Keratinocyte (primary cell): ENCODE data around the gene HHATL. TPM values are rescaled to one million over a fixed set of nuclear protein-coding genes. Genes with fewer than 3 reads are reported as not detected.

Source experiments
- DNase-seq: peaks from one replicate; pipeline ENCODE4 v3.0.0-alpha.2; 2011; ENCODE audit warnings: low read depth, missing footprints, low spot score
- FAIRE-seq: peaks from 2 replicates; lab custom pipeline; 2011; peaks lifted over from hg19 to GRCh38; lab: Jason Lieb, UNC
- H2AFZ ChIP-seq: 2 replicates; pipeline ENCODE4 v1.6.0; 2012; ENCODE audit warnings: low read length, control low read depth, inconsistent platforms; ENCODE audit not compliant: control insufficient read depth
- H3K27ac ChIP-seq: 2 replicates; pipeline ENCODE4 v1.5.1; 2011; ENCODE audit warnings: low read length; ENCODE audit not compliant: control insufficient read depth, insufficient read depth
- H3K27me3 ChIP-seq: 3 replicates; pipeline ENCODE4 v1.6.0; 2011; ENCODE audit warnings: low read length; ENCODE audit not compliant: control insufficient read depth, insufficient read depth; ENCODE audit errors: extremely low read depth
- H3K36me3 ChIP-seq, 2 experiments: 2 replicates in 1 of 2; 3 replicates in 1 of 2; pipeline ENCODE4 v1.5.1; 2011; ENCODE audit warnings: low read length in 2 of 2, mild to moderate bottlenecking in 1 of 2; ENCODE audit not compliant: control insufficient read depth in 2 of 2, insufficient read depth in 2 of 2; ENCODE audit errors: extremely low read depth in 1 of 2
- H3K4me1 ChIP-seq: 3 replicates; pipeline ENCODE4 v1.5.1; 2011; ENCODE audit warnings: low read length; ENCODE audit not compliant: control insufficient read depth, insufficient read depth; ENCODE audit errors: extremely low read depth
- H3K4me2 ChIP-seq: 3 replicates; pipeline ENCODE4 v1.6.0; 2011; ENCODE audit warnings: low read depth, low read length; ENCODE audit not compliant: control insufficient read depth, insufficient read depth; ENCODE audit errors: extremely low read depth
- H3K4me3 ChIP-seq, 3 experiments: fragments of 200-600 bp in 1 of 3; sonication (generic) in 1 of 3; 2 replicates in 2 of 3; 3 replicates in 1 of 3; pipeline ENCODE4 v1.5.1; 2011 to 2016; ENCODE audit warnings: low read length in 3 of 3, mild to moderate bottlenecking in 3 of 3, control low read depth in 2 of 3, inconsistent platforms in 1 of 3, low read depth in 1 of 3, mixed read lengths in 1 of 3, mixed run types in 1 of 3, moderate library complexity in 1 of 3; ENCODE audit not compliant: control insufficient read depth in 2 of 3, insufficient read depth in 2 of 3; ENCODE audit errors: extremely low read depth in 1 of 3
- H3K79me2 ChIP-seq: 2 replicates; pipeline ENCODE4 v1.6.0; 2012; ENCODE audit warnings: low read length; ENCODE audit not compliant: control insufficient read depth, insufficient read depth
- H3K9ac ChIP-seq: 3 replicates; pipeline ENCODE4 v1.6.0; 2011; ENCODE audit warnings: low read length; ENCODE audit not compliant: control insufficient read depth, insufficient read depth; ENCODE audit errors: extremely low read depth
- H3K9me1 ChIP-seq: 3 replicates; pipeline ENCODE4 v1.6.0; 2011; ENCODE audit warnings: low read length; ENCODE audit not compliant: control insufficient read depth, insufficient read depth; ENCODE audit errors: extremely low read depth
- H3K9me3 ChIP-seq: 2 replicates; pipeline ENCODE4 v1.5.1; 2012; ENCODE audit warnings: low read depth, low read length; ENCODE audit not compliant: control insufficient read depth
- H4K20me1 ChIP-seq: 3 replicates; pipeline ENCODE4 v1.6.0; 2011; ENCODE audit warnings: low read length; ENCODE audit not compliant: control insufficient read depth, insufficient read depth; ENCODE audit errors: extremely low read depth
- CTCF ChIP-seq, 3 experiments: IDR thresholded peaks in 1 of 3; conservative IDR thresholded peaks in 1 of 3; optimal IDR thresholded peaks in 1 of 3; 2 replicates in 2 of 3; 3 replicates in 1 of 3; pipeline versions ENCODE3 to v1.5.1; 2011; ENCODE audit warnings: low read length in 3 of 3, mild to moderate bottlenecking in 3 of 3, moderate library complexity in 2 of 3, control low read depth in 1 of 3, inconsistent platforms in 1 of 3; ENCODE audit not compliant: insufficient read depth in 2 of 3; ENCODE audit errors: extremely low read depth in 1 of 3
- EZH2 ChIP-seq: IDR thresholded peaks from one replicate; pipeline ENCODE4 v1.6.1; 2012; ENCODE audit warnings: inconsistent platforms, mild to moderate bottlenecking, low read length, moderate library complexity
- dilution Hi-C: fragments of 300-500 bp; cut with MboI; formaldehyde crosslinking; loops from one replicate; pipeline ENCODE4 v1.7.0; 2020; ENCODE audit warnings: low sequenced_read_pairs; ENCODE audit not compliant: extremely low pct_ligation_motif_present
- polyA plus RNA-seq, 5 experiments: library from polyadenylated mRNA; depleted of rRNA in 3 of 5; stranded (reverse) in 3 of 5; stranded (forward) in 1 of 5; unstranded in 1 of 5; fragments of >200 nt; gene quantifications; 1 replicate in 1 of 5; 2 replicates in 3 of 5; 3 replicates in 1 of 5; pipeline versions ENCODE4 v1.2.1 to v1.2.3, GENCODE V29; 2011 to 2012; ENCODE audit warnings: missing spikeins in 2 of 5, low read depth in 1 of 5, low replicate concordance in 1 of 5

Gene HHATL
- polyA plus RNA-seq, 1 donor (not counting 4 experiments of a cell fraction or from before 2014, with no cell fraction given) = not detected

- Histone ChIP-seq H3K4me1 (peaks cover 4% of the 10 kb centered on the region), H3K36me3 (no peaks in the 10 kb centered on the region), H3K9me1 (no peaks in the 10 kb centered on the region), H2AFZ (no peak overlapping the region), H3K4me2 (no peak overlapping the region), H3K4me3 (no peak overlapping the region), H3K27me3 (no peaks in the 10 kb centered on the region), H3K79me2 (no peaks in the 10 kb centered on the region), H3K9me3 (no peaks in the 10 kb centered on the region), H3K27ac (no peak overlapping the region), H3K9ac (no peak overlapping the region), H4K20me1 (no peaks in the 10 kb centered on the region)
- dilution Hi-C loops = no loop called here
- DNase-seq = no peak
- TF ChIP-seq CTCF (optimal IDR thresholded peaks at IDR 0.05 in 1 of 3, IDR thresholded peaks at IDR 0.05 in 1 of 3, conservative IDR thresholded peaks at IDR 0.05 in 1 of 3; ENCODE audit: extremely low read depth in 1 of 3, insufficient read depth in 2 of 3, low read length in 3 of 3) = no peak
- no peak for TF ChIP-seq EZH2
- FAIRE-seq = no peak
Measured at GRCh38 chr3:42668793-42669217, 33.8 kb downstream of the HHATL start.

- H3K4me1 ChIP-seq = peaks cover 4% of the 10 kb centered on the region
- H3K4me2 ChIP-seq = no peak overlapping the region
- H2AFZ ChIP-seq = no peak overlapping the region
- dilution Hi-C loops = no loop called here
- no peaks in the 10 kb centered on the region for H3K27me3 ChIP-seq
- no peak for TF ChIP-seq EZH2
- TF ChIP-seq CTCF (optimal IDR thresholded peaks at IDR 0.05 in 1 of 3, IDR thresholded peaks at IDR 0.05 in 1 of 3, conservative IDR thresholded peaks at IDR 0.05 in 1 of 3; ENCODE audit: extremely low read depth in 1 of 3, insufficient read depth in 2 of 3, low read length in 3 of 3) = no peak
- DNase-seq (no peak), FAIRE-seq (no peak)
- H4K20me1 ChIP-seq = no peaks in the 10 kb centered on the region
- H3K27ac ChIP-seq = no peak overlapping the region
- H3K36me3 ChIP-seq = peaks cover 0 to under 1% of the 10 kb centered on the region in 2 experiments
- no peaks in the 10 kb centered on the region for H3K79me2 ChIP-seq
- H3K9me3 ChIP-seq = no peaks in the 10 kb centered on the region
- H3K4me3 ChIP-seq = no peak overlapping the region
- no peak overlapping the region for H3K9ac ChIP-seq
- no peaks in the 10 kb centered on the region for H3K9me1 ChIP-seq
Measured at GRCh38 chr3:42668413-42668760, 34.2 kb downstream of the HHATL start.
